ENCODE measurements around the gene SLC17A5. TPM values are rescaled to one million over a fixed set of nuclear protein-coding genes. Genes with fewer than 3 reads are reported as not detected.

Gene SLC17A5
- total and polyA plus RNA-seq, 2 donors (not counting 3 experiments of a cell fraction or from before 2014, with no cell fraction given) = 15.2 to 18.7 TPM

DNA sequence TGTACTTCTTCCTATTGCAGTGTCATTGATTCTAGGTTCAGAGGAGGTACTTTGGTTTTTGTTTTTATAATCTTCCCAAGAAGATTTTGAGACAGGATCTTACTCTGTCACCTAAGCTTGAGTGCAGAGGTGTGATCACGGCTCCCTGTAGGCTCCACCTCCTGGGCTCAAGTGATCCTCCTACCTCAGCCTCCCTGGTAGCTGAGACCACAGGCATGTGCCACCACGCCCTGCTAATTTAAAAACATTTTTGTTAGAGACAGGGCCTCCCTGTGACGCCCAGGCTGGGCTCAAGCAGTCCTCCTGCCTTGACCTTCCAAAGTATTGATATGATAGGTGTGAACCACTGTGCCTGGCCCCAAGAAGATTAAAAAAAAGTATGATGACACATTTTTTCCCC is 3.4 kb upstream of the SLC17A5 start:
- Histone ChIP-seq H2AFZ (ENCODE audit: low read depth, low read length) (no peak overlapping the region), H3K9me1 (replicated peaks; ENCODE audit: control insufficient read depth, extremely low read depth, insufficient read depth, low read length) (no peaks in the 10 kb centered on the region), H3K27ac (ENCODE audit: insufficient read depth, low read depth, low read length) (no peak overlapping the region), H3K4me1 (ENCODE audit: control insufficient read depth, extremely low read depth, insufficient read depth, low read length) (peaks cover 12% of the 10 kb centered on the region), H3K4me2 (ENCODE audit: insufficient read depth, low read length) (no peak overlapping the region), H3K27me3 (ENCODE audit: control insufficient read depth in 2 of 2, insufficient read depth in 2 of 2, low read length in 2 of 2) (no peaks in the 10 kb centered on the region), H3K79me2 (ENCODE audit: control insufficient read depth, insufficient read depth, low read length) (no peaks in the 10 kb centered on the region), H3K9ac (replicated peaks; ENCODE audit: extremely low read depth, insufficient read depth, low read length) (no peak overlapping the region), H3K4me3 (replicated peaks in 1 of 3; ENCODE audit: insufficient read depth in 1 of 3, low read depth in 1 of 3, low read length in 3 of 3) (no peak overlapping the region), H4K20me1 (replicated peaks; ENCODE audit: control insufficient read depth, extremely low read depth, insufficient read depth, low read length) (no peaks in the 10 kb centered on the region), H3K36me3 (ENCODE audit: control insufficient read depth in 2 of 2, extremely low read depth in 1 of 2, insufficient read depth in 2 of 2, low read length in 2 of 2) (no peaks in the 10 kb centered on the region), H3K9me3 (replicated peaks; ENCODE audit: control insufficient read depth, insufficient read depth, low read length) (no peaks in the 10 kb centered on the region)
- no peak for DNase-seq (ENCODE audit: low read depth, low spot score)
- CTCF ChIA-PET = no interaction called here
- dilution Hi-C loops (cut with MboI; ENCODE audit: extremely low pct_ligation_motif_present, low sequenced_read_pairs) (no loop called here), intact Hi-C loops (cut with micrococcal nuclease) (loop anchor here (10.0 kb wide), 1 partner anchor 372 kb away; no protein-coding TSS in a partner anchor)
- BruUV-seq (replicated peaks) = no TSS peak
- FAIRE-seq = no peak
- POLR2A ChIA-PET = no interaction called here
- TF ChIP-seq POLR2AphosphoS5 (IDR thresholded peaks at IDR 0.05; ENCODE audit: insufficient read depth, low read depth, low read length) (no peak), GATA2 (IDR thresholded peaks at IDR 0.05; ENCODE audit: insufficient read depth, insufficient read length, low read depth, low read length) (no peak), EZH2 (IDR thresholded peaks at IDR 0.05; ENCODE audit: borderline replicate concordance, low read depth, low read length, severe bottlenecking) (no peak), FOS (IDR thresholded peaks at IDR 0.05; ENCODE audit: borderline replicate concordance, insufficient read depth, low read length) (no peak), CTCF (IDR thresholded peaks at IDR 0.05; ENCODE audit: extremely low read depth in 1 of 2, insufficient read depth in 1 of 2, low read depth in 1 of 2, low read length in 2 of 2) (no peak), JUN (IDR thresholded peaks at IDR 0.05; ENCODE audit: borderline replicate concordance, insufficient read depth, insufficient read length, low read depth) (no peak), POLR2A (IDR thresholded peaks at IDR 0.05; ENCODE audit: low read depth, low read length) (no peak), MAX (IDR thresholded peaks at IDR 0.05; ENCODE audit: insufficient read depth, insufficient read length) (no peak), MYC (IDR thresholded peaks at IDR 0.05; ENCODE audit: low read depth, low read length) (no peak)
